Lower leg skin (tissue), 4 donors: ENCODE measurements around the gene SLC35D1. TPM values are rescaled to one million over a fixed set of nuclear protein-coding genes. Genes with fewer than 3 reads are reported as not detected.

Source experiments
- DNase-seq, 2 donors: peaks; one replicate each; pipeline ENCODE4 v3.0.0-alpha.2; 2019; ENCODE audit warnings: low spot score in 2 of 2
- H3K4me3 ChIP-seq: fragments of 200-600 bp; sonication (generic); 2 replicates; pipeline ENCODE4 v1.5.1; 2017; ENCODE audit warnings: mild to moderate bottlenecking, low read depth; ENCODE audit not compliant: poor library complexity, severe bottlenecking
- CTCF ChIP-seq, 3 donors: fragments of 450-650 bp; IDR thresholded peaks; one replicate each; pipeline ENCODE4 v1.5.1; 2016; ENCODE audit warnings: antibody characterized with exemption in 3 of 3, mild to moderate bottlenecking in 3 of 3, moderate library complexity in 2 of 3
- POLR2A ChIP-seq, 2 donors: fragments of 450-650 bp; IDR thresholded peaks; one replicate each; pipeline ENCODE4 v1.6.1; 2016 to 2017; ENCODE audit warnings: antibody characterized with exemption in 2 of 2, mild to moderate bottlenecking in 1 of 2, moderate library complexity in 1 of 2
- WGBS, 2 donors: methylation state at CpG; one replicate each; pipeline ENCODE4 v1.1.5; 2018; 5-methylcytosine and 5-hydroxymethylcytosine counted together
- intact Hi-C: fragments of 100-400 bp; cut with DNase I; formaldehyde crosslinking; loops from one replicate; pipeline ENCODE4 v1.15.0; 2023; ENCODE audit warnings: low total_unique reads
- total RNA-seq, 4 donors: library from RNA; depleted of rRNA; stranded (reverse); fragments of >200 nt; gene quantifications; one replicate each; pipeline ENCODE4 v1.1.0, GENCODE V29; 2016

Gene SLC35D1
- total RNA-seq, 4 donors from 2014 or later = 11.4 to 13.6 (median 12.5) TPM

- no peak overlapping the region for H3K4me3 ChIP-seq
- intact Hi-C loops = no loop called here
- 83 to 96% methylated on average over 1 of the region's 1 CpG for WGBS, 2 donors
- TF ChIP-seq POLR2A (IDR thresholded peaks at IDR 0.05) = no peak
- no peak for TF ChIP-seq CTCF (IDR thresholded peaks at IDR 0.05)
- no peak for DNase-seq
Observed at GRCh38 chr1:67089685-67090208, 35.8 kb upstream of the SLC35D1 start.

DNA sequence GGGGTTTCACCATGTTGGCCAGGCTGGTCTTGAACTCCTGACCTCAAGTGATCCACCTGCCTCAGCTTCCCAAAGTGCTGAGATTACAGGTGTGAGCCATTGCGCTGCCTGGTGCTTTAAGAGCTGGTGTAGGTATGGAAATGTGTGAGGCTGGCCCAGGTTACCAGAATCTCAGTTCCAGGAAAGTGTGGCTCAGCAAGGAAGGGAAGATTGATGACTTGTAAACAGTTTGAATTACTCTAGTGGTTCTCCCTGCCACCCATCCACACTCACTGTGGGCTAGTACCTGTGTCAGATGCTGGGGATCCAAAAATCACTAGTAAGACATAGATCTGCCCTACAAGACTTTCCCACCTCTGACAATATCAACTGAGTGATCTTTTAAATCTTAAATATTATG lies 34.5 kb upstream of the SLC35D1 start:
- WGBS, 2 donors = 100% methylated on average over 1 of the region's 1 CpG
- intact Hi-C loops = no loop called here
- no peak overlapping the region for H3K4me3 ChIP-seq
- no peak for DNase-seq
- TF ChIP-seq CTCF (IDR thresholded peaks at IDR 0.05) = no peak
- TF ChIP-seq POLR2A (IDR thresholded peaks at IDR 0.05) = no peak

DNA sequence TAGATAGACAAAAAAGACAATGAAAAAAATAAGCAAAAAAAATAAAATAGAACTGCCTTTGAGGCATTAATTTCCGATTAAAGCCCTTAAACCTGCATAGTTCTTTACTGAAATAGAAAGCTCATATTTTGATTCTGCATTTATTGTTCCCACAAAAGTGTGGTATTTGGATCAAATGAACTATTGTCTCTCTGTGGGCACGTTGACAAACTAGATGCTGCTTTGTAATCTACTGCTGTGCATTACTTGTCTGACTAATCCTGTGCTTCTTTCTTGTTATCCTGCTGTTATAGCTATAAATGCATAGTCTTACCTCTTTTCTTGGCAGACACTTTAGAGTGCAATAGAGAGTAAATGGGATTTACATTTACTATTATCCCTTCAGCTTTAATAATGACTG lies 31.4 kb upstream of the SLC35D1 start:
- intact Hi-C loops = no loop called here
- DNase-seq = no peak
- no peak overlapping the region for H3K4me3 ChIP-seq
- WGBS, 2 donors = 37 to 39% methylated on average over 2 of the region's 2 CpGs
- no peak for TF ChIP-seq POLR2A (IDR thresholded peaks at IDR 0.05)
- no peak for TF ChIP-seq CTCF (IDR thresholded peaks at IDR 0.05)

DNA sequence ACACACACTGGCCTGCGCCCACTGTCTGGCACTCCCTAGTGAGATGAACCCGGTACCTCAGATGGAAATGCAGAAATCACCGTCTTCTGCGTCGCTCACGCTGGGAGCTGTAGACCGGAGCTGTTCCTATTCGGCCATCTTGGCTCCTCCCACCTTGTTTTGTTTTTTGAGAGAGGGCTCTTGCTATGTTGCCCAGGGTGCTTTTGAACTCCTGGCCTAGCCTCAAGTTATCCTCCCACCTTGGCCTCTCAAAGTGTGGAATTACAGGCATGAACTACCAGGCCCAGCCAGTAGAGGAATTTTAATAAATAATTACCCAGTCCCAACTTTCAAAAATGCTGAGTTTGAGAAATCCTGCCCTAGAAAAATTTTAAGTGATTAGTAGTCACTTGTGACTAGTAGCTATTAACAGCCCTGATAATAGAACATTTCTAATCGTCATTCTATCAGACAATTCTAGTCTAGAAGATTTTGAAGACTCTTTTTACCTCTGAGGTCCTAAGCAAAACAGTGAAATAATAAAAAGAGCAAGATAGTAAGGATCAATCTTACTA lies 30.9 kb upstream of the SLC35D1 start:
- TF ChIP-seq CTCF (IDR thresholded peaks at IDR 0.05) = no peak
- no peak for TF ChIP-seq POLR2A (IDR thresholded peaks at IDR 0.05)
- H3K4me3 ChIP-seq = no peak overlapping the region
- DNase-seq = no peak
- WGBS, 2 donors = 82 to 96% methylated on average over 7 of the region's 9 CpGs
- intact Hi-C loops = no loop called here

GRCh38 chr1:67078291-67078690 lies 24.3 kb upstream of the SLC35D1 start:
- DNase-seq = no peak
- intact Hi-C loops = no loop called here
- 92 to 96% methylated on average over 3 of the region's 3 CpGs for WGBS, 2 donors
- no peak for TF ChIP-seq CTCF (IDR thresholded peaks at IDR 0.05)
- no peak for TF ChIP-seq POLR2A (IDR thresholded peaks at IDR 0.05)
- no peak overlapping the region for H3K4me3 ChIP-seq

DNA sequence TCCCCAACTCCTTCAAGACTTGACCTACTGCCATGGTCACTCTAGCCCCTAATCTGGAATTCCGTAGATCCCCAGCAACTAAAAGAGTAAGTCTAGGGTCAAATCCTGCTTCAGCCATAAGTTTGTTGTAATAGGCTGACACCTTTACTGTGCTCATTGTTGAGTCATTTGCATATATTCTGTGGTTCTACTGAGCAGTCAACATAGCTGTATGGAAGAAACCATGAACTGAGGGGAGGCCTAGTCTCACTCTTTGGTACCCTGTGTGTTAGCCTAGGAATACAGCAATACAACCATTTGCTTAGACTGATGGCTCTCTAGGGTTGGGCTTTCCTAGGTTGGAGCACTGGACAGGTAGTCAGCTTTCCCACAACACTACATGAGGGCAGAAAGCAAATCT lies 23.6 kb upstream of the SLC35D1 start:
- H3K4me3 ChIP-seq = no peak overlapping the region
- no peak for TF ChIP-seq POLR2A (IDR thresholded peaks at IDR 0.05)
- no peak for TF ChIP-seq CTCF (IDR thresholded peaks at IDR 0.05)
- 94 to 100% methylated on average over 1 of the region's 1 CpG for WGBS, 2 donors
- DNase-seq = no peak
- intact Hi-C loops = no loop called here
